Measurements from ENCODE around the gene TGM5.

TGM5 gene

DNA sequence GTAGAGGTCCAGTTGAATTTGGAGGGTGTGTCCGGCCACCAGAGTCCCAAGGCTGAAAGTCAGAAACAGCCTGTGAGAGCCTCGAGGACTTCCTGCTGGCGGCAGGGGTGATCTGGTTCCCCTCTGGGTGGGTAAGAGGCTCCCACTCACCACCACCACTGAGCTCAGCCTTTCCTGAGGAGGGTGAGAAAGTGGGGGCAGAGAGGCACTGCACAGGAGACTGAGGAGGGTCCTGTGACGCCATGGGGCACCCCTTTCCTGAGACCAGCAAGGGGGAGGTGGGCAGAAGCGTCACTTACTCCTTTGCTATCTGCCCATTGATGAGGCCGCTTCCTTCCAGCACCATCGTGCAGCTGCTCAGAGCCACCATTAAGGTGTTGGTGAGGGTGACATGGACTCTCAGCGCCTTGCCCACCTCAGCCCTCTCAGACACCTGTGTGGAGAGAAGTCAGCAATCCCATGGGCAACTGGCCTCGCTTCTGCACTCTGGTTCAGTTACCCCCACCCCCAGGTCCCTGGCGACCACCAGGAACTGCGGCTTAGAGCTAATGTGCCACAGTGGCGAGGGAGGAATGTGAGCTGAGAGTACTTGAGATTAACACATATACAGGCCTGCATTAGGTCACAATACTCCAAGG lies 10.0 kb upstream of the TGM5 start:
- WGBS = 76% methylated on average over 12 of the region's 12 CpGs

DNA sequence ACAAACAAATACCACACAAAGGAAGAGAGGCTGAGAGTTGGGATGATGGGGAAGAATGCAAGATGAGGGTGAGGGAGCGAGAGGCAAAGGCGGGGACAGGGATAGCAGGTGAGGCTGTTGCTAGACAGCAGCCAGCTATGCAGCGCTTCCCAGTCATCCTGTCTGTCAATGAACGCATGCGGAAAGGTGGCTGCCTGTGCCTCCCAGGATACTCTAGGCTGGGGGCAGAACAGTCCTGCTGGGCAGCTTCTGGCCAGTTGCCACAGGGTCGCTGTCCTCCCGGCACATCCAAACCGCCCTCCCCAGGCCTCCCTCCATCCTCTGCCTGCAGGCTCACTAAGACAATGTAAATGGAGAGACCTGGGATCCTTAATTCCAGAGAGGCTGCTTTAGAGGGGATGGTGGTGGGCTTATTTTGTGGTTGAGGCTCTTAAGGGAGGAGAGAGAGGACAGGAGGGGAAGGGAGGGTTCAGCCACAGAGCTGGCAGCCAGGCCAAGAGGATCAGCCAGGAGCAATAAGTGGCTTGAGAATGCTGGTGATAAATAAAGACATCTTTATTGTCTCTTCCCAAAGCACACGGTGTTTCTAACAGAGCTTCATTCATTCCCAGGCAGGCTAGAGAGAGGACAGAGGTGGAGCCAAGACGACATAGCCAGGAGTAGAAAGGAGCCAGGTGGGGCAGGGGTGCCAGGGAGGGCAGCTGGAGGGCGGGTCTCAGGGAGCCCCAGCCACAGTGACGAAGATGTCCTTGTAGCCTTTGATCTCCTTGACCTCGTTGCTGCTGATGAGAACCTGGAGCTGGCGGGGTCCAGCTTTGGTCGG lies 9.2 kb upstream of the TGM5 start:
- Histone ChIP-seq H2BK5ac (ENCODE audit: low read depth, low read length, poor library complexity, severe bottlenecking) (no peak overlapping the region), H3K4me3 (ENCODE audit: insufficient read depth in 1 of 2, low read depth in 1 of 2, low read length in 2 of 2) (no peak overlapping the region), H3K9ac (ENCODE audit: low read length) (no peak overlapping the region), H3K4ac (ENCODE audit: low read depth in 1 of 2, low read length in 2 of 2) (no peak overlapping the region), H3K23ac (ENCODE audit: low read length in 2 of 2) (peak overlapping the region in 1 of 2 experiments; percentile 18), H3K36me3 (ENCODE audit: control insufficient read depth in 1 of 2, insufficient read depth in 2 of 2, low read depth in 1 of 2, low read length in 2 of 2) (no peaks in the 10 kb centered on the region), H3K27me3 (ENCODE audit: control insufficient read depth in 1 of 2, insufficient read depth in 1 of 2, low read length in 2 of 2) (peaks cover 52 to 59% of the 10 kb centered on the region in 2 experiments), H4K8ac (ENCODE audit: low read length) (no peak overlapping the region), H2BK12ac (ENCODE audit: low read length in 2 of 2) (no peak overlapping the region), H3K27ac (ENCODE audit: low read length, poor library complexity, severe bottlenecking) (no peak overlapping the region), H2BK120ac (ENCODE audit: low read depth, low read length) (no peak overlapping the region), H3K9me3 (ENCODE audit: control insufficient read depth, low read length) (peaks cover 3% of the 10 kb centered on the region), H3K4me2 (ENCODE audit: low read length, poor library complexity, severe bottlenecking) (no peak overlapping the region), H3K79me1 (replicated peaks; ENCODE audit: low read length, poor library complexity, severe bottlenecking) (no peaks in the 10 kb centered on the region), H3K4me1 (ENCODE audit: control insufficient read depth, insufficient read depth, low read depth, low read length) (peaks cover 3% of the 10 kb centered on the region), H2AFZ (ENCODE audit: low read depth, low read length) (no peak overlapping the region), H4K91ac (ENCODE audit: low read length) (no peak overlapping the region), H3K18ac (ENCODE audit: low read depth in 1 of 2, low read length in 2 of 2) (no peak overlapping the region), H3K14ac (ENCODE audit: low read length in 2 of 2) (no peak overlapping the region), H2BK15ac (ENCODE audit: low read depth, poor library complexity, severe bottlenecking) (no peak overlapping the region), H2AK5ac (ENCODE audit: low read length, severe bottlenecking) (no peak overlapping the region)
- WGBS = 82% methylated on average over 12 of the region's 15 CpGs
- no peak for DNase-seq

More for the DNA sequence above, 10.0 kb upstream of the TGM5 start:
- Histone ChIP-seq H2AK5ac (ENCODE audit: low read length, severe bottlenecking) (no peak overlapping the region), H3K27ac (ENCODE audit: low read length, poor library complexity, severe bottlenecking) (no peak overlapping the region), H3K9me3 (ENCODE audit: control insufficient read depth, low read length) (peaks cover 3% of the 10 kb centered on the region), H3K79me1 (replicated peaks; ENCODE audit: low read length, poor library complexity, severe bottlenecking) (no peaks in the 10 kb centered on the region), H2BK15ac (ENCODE audit: low read depth, poor library complexity, severe bottlenecking) (no peak overlapping the region), H3K4me2 (ENCODE audit: low read length, poor library complexity, severe bottlenecking) (no peak overlapping the region), H3K4me3 (ENCODE audit: insufficient read depth in 1 of 2, low read depth in 1 of 2, low read length in 2 of 2) (no peak overlapping the region), H2BK5ac (ENCODE audit: low read depth, low read length, poor library complexity, severe bottlenecking) (no peak overlapping the region), H2BK120ac (ENCODE audit: low read depth, low read length) (no peak overlapping the region), H3K36me3 (ENCODE audit: control insufficient read depth in 1 of 2, insufficient read depth in 2 of 2, low read depth in 1 of 2, low read length in 2 of 2) (no peaks in the 10 kb centered on the region), H3K18ac (ENCODE audit: low read depth in 1 of 2, low read length in 2 of 2) (no peak overlapping the region), H4K91ac (ENCODE audit: low read length) (no peak overlapping the region), H2AFZ (ENCODE audit: low read depth, low read length) (no peak overlapping the region), H3K27me3 (ENCODE audit: control insufficient read depth in 1 of 2, insufficient read depth in 1 of 2, low read length in 2 of 2) (peaks cover 53 to 56% of the 10 kb centered on the region in 2 experiments), H3K23ac (ENCODE audit: low read length in 2 of 2) (no peak overlapping the region), H3K4ac (ENCODE audit: low read depth in 1 of 2, low read length in 2 of 2) (no peak overlapping the region), H4K8ac (ENCODE audit: low read length) (no peak overlapping the region), H3K4me1 (ENCODE audit: control insufficient read depth, insufficient read depth, low read depth, low read length) (peaks cover 3% of the 10 kb centered on the region), H3K9ac (ENCODE audit: low read length) (no peak overlapping the region), H3K14ac (ENCODE audit: low read length in 2 of 2) (no peak overlapping the region), H2BK12ac (ENCODE audit: low read length in 2 of 2) (no peak overlapping the region)
- DNase-seq = no peak

GRCh38 chr15:43274136-43274535 lies 7.4 kb upstream of the TGM5 start:
- Histone ChIP-seq H3K36me3 (ENCODE audit: control insufficient read depth in 1 of 2, insufficient read depth in 2 of 2, low read depth in 1 of 2, low read length in 2 of 2) (no peaks in the 10 kb centered on the region), H2BK5ac (ENCODE audit: low read depth, low read length, poor library complexity, severe bottlenecking) (no peak overlapping the region), H3K9ac (ENCODE audit: low read length) (no peak overlapping the region), H2AFZ (ENCODE audit: low read depth, low read length) (no peak overlapping the region), H3K27ac (ENCODE audit: low read length, poor library complexity, severe bottlenecking) (no peak overlapping the region), H3K23ac (ENCODE audit: low read length in 2 of 2) (peak overlapping the region in 1 of 2 experiments; percentile 74), H3K27me3 (ENCODE audit: control insufficient read depth in 1 of 2, insufficient read depth in 1 of 2, low read length in 2 of 2) (peaks cover 59% of the 10 kb centered on the region in 2 experiments), H3K18ac (ENCODE audit: low read depth in 1 of 2, low read length in 2 of 2) (no peak overlapping the region), H3K4me2 (ENCODE audit: low read length, poor library complexity, severe bottlenecking) (no peak overlapping the region), H3K4ac (ENCODE audit: low read depth in 1 of 2, low read length in 2 of 2) (no peak overlapping the region), H3K14ac (ENCODE audit: low read length in 2 of 2) (no peak overlapping the region), H3K4me3 (ENCODE audit: insufficient read depth in 1 of 2, low read depth in 1 of 2, low read length in 2 of 2) (no peak overlapping the region), H2BK15ac (ENCODE audit: low read depth, poor library complexity, severe bottlenecking) (no peak overlapping the region), H2AK5ac (ENCODE audit: low read length, severe bottlenecking) (no peak overlapping the region), H4K8ac (ENCODE audit: low read length) (no peak overlapping the region), H3K9me3 (ENCODE audit: control insufficient read depth, low read length) (peaks cover 3% of the 10 kb centered on the region), H3K79me1 (replicated peaks; ENCODE audit: low read length, poor library complexity, severe bottlenecking) (no peaks in the 10 kb centered on the region), H3K4me1 (ENCODE audit: control insufficient read depth, insufficient read depth, low read depth, low read length) (peaks cover 3% of the 10 kb centered on the region), H2BK120ac (ENCODE audit: low read depth, low read length) (no peak overlapping the region), H4K91ac (ENCODE audit: low read length) (no peak overlapping the region), H2BK12ac (ENCODE audit: low read length in 2 of 2) (no peak overlapping the region)
- 75% methylated on average over 7 of the region's 9 CpGs for WGBS
- no peak for DNase-seq

DNA sequence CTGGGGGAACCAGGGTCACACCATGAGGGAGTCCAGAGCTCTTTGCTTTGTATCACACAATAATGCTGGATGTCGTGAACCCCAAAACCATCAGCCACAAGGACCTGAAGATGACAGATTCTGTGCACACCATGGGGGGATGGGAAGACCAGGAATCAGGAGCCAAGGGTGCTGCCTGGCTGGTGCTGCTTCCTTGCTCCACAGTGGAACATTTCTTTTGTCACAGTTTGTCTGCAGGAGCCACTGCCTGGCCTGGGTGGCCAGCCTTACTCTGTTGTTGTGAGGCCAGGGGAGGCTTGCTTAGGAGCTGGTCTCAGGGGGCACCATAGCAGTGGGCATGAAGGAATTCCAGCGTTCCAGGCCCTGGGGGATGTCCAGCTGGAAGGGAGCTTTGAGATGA lies 6.5 kb upstream of the TGM5 start:
- Histone ChIP-seq H3K27ac (ENCODE audit: low read length, poor library complexity, severe bottlenecking) (no peak overlapping the region), H2BK5ac (ENCODE audit: low read depth, low read length, poor library complexity, severe bottlenecking) (no peak overlapping the region), H2BK15ac (ENCODE audit: low read depth, poor library complexity, severe bottlenecking) (no peak overlapping the region), H4K91ac (ENCODE audit: low read length) (no peak overlapping the region), H3K18ac (ENCODE audit: low read depth in 1 of 2, low read length in 2 of 2) (no peak overlapping the region), H3K36me3 (ENCODE audit: control insufficient read depth in 1 of 2, insufficient read depth in 2 of 2, low read depth in 1 of 2, low read length in 2 of 2) (no peaks in the 10 kb centered on the region), H3K27me3 (ENCODE audit: control insufficient read depth in 1 of 2, insufficient read depth in 1 of 2, low read length in 2 of 2) (peaks cover 59% of the 10 kb centered on the region in 2 experiments), H3K23ac (ENCODE audit: low read length in 2 of 2) (no peak overlapping the region), H3K4me2 (ENCODE audit: low read length, poor library complexity, severe bottlenecking) (no peak overlapping the region), H2AK5ac (ENCODE audit: low read length, severe bottlenecking) (no peak overlapping the region), H3K14ac (ENCODE audit: low read length in 2 of 2) (no peak overlapping the region), H2AFZ (ENCODE audit: low read depth, low read length) (no peak overlapping the region), H2BK12ac (ENCODE audit: low read length in 2 of 2) (no peak overlapping the region), H3K4me3 (ENCODE audit: insufficient read depth in 1 of 2, low read depth in 1 of 2, low read length in 2 of 2) (no peak overlapping the region), H3K9ac (ENCODE audit: low read length) (no peak overlapping the region), H3K9me3 (ENCODE audit: control insufficient read depth, low read length) (peaks cover 3% of the 10 kb centered on the region), H3K4ac (ENCODE audit: low read depth in 1 of 2, low read length in 2 of 2) (no peak overlapping the region), H2BK120ac (ENCODE audit: low read depth, low read length) (no peak overlapping the region), H3K4me1 (ENCODE audit: control insufficient read depth, insufficient read depth, low read depth, low read length) (peaks cover 3% of the 10 kb centered on the region), H4K8ac (ENCODE audit: low read length) (no peak overlapping the region), H3K79me1 (replicated peaks; ENCODE audit: low read length, poor library complexity, severe bottlenecking) (no peaks in the 10 kb centered on the region)
- DNase-seq = no peak
- WGBS = 80% methylated on average over 2 of the region's 2 CpGs
